SU-DHL-6 (cell line): ENCODE data around the gene HRH2.

Experiments
- EZH2phosphoT487 ChIP-seq: fragments of 200-600 bp; sonication (generic), shearing (Covaris generic); conservative IDR thresholded peaks from 2 replicates; pipeline ENCODE4 v1.6.1; 2018; ENCODE audit warnings: mild to moderate bottlenecking, antibody characterized with exemption, low read length, moderate library complexity, mixed read lengths
- TF ChIP-seq, protein P1 (sequence below): fragments of 200-600 bp; sonication (generic); IDR thresholded peaks from one replicate; pipeline ENCODE4 v1.5.1; 2017; ENCODE audit warnings: antibody characterized with exemption, mild to moderate bottlenecking, low read length, moderate library complexity; ENCODE audit not compliant: insufficient read depth, poor library complexity, severe bottlenecking

DNA sequence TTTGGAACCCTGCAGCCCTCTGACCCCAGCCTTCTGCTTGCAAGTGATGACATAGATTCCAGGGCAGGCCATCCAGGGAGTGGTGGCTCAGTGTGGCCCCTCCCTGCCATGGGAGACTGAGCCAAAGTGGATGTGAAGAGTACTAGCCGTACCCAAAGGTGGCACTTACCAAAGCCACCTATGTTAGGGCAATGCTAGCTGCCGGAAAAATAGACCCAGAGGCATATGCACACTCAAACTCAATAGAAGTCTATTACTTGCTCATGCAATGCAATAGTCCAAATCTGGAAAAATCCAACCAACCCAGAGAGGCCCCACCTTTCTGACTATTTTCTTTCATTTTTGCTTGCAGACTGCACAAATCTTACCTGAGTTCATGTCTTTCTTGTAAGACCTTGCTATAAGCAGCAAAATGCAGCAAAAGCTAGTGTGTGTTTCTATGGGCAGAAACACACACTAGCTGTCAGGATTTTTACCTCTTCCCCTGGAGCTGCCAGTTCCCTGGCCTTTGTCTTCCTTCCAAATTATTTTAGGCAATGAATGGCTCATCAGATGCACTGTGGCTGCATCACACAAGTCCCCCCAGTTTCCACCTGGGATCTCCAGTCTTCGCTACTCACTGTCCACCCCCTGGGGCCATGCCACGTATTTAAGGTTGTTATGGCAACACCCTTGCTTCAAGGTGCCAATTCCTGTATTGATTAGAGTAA lies 74.0 kb downstream of the HRH2 start:
- TF ChIP-seq, protein P1, sequence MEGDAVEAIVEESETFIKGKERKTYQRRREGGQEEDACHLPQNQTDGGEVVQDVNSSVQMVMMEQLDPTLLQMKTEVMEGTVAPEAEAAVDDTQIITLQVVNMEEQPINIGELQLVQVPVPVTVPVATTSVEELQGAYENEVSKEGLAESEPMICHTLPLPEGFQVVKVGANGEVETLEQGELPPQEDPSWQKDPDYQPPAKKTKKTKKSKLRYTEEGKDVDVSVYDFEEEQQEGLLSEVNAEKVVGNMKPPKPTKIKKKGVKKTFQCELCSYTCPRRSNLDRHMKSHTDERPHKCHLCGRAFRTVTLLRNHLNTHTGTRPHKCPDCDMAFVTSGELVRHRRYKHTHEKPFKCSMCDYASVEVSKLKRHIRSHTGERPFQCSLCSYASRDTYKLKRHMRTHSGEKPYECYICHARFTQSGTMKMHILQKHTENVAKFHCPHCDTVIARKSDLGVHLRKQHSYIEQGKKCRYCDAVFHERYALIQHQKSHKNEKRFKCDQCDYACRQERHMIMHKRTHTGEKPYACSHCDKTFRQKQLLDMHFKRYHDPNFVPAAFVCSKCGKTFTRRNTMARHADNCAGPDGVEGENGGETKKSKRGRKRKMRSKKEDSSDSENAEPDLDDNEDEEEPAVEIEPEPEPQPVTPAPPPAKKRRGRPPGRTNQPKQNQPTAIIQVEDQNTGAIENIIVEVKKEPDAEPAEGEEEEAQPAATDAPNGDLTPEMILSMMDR: no peak
- TF ChIP-seq EZH2phosphoT487: no peak
